HEK293 (cell line): ENCODE results near the gene XPA.
"Not testable (repeated sequence)": the region's sequence is repeated elsewhere in the genome, so short reads cannot be mapped to it uniquely, and the experiment has no call there.

Experiments
- CTCF ChIA-PET: fragments of 350-600 bp; formaldehyde crosslinking; extraction: SDS; loops from one replicate; lab custom pipeline; 2021; ENCODE audit warnings: antibody characterized with exemption; lab: Yijun Ruan, JAX
- POLR2A ChIA-PET: fragments of 300-600 bp; formaldehyde crosslinking; extraction: SDS; loops from one replicate; lab custom pipeline; 2020; ENCODE audit warnings: antibody characterized with exemption, inconsistent platforms; lab: Yijun Ruan, JAX
- H3K27ac ChIP-seq: fragments of 200-500 bp; sonication (Bioruptor generic); 2 replicates; pipeline ENCODE4 v1.5.1; 2014; ENCODE audit warnings: low read depth, low read length, control low read depth, inconsistent platforms; ENCODE audit errors: extremely low read depth
- H3K36me3 ChIP-seq, 2 experiments: fragments of 200-500 bp in 1 of 2; sonication (Bioruptor generic) in 1 of 2; 1 replicate in 1 of 2; 2 replicates in 1 of 2; pipeline ENCODE4 v1.5.1; 2014 to 2017; ENCODE audit warnings: inconsistent platforms in 2 of 2, low read length in 2 of 2; ENCODE audit not compliant: control insufficient read depth in 2 of 2, insufficient read depth in 1 of 2
- H3K4me1 ChIP-seq: fragments of 200-500 bp; sonication (Bioruptor generic); 2 replicates; pipeline ENCODE4 v1.5.1; 2014; ENCODE audit warnings: mild to moderate bottlenecking, low read length, inconsistent platforms; ENCODE audit not compliant: control insufficient read depth, insufficient read depth
- H3K4me3 ChIP-seq: 2 replicates; pipeline ENCODE4 v1.5.1; 2011; ENCODE audit warnings: low read depth, mild to moderate bottlenecking, control low read depth, low read length, moderate library complexity
- H3K9me3 ChIP-seq: fragments of 200-500 bp; sonication (Bioruptor generic); 2 replicates; pipeline ENCODE4 v1.5.1; 2014; ENCODE audit warnings: low read depth, low read length, inconsistent platforms; ENCODE audit not compliant: control insufficient read depth, insufficient read depth
- HOXC10 ChIP-seq: sonication (generic); formaldehyde crosslinking; IDR thresholded peaks from 2 replicates; pipeline ENCODE4 v1.8.1; 2023; ENCODE audit warnings: mild to moderate bottlenecking, missing genetic modification reagents
- SETDB1 ChIP-seq: IDR thresholded peaks from one replicate; pipeline ENCODE4 v1.6.1; 2017; ENCODE audit warnings: mild to moderate bottlenecking, low read length, moderate library complexity, mixed read lengths; ENCODE audit not compliant: insufficient read length
- SP3 ChIP-seq: fragments of 450-650 bp; formaldehyde crosslinking; IDR thresholded peaks from 2 replicates; pipeline ENCODE4 v1.5.1; 2016; ENCODE audit warnings: missing biosample characterization, missing genetic modification characterization
- TCF7L2 ChIP-seq: IDR thresholded peaks from 2 replicates; pipeline ENCODE4 v1.6.1; 2011; ENCODE audit warnings: low read depth, mild to moderate bottlenecking, inconsistent platforms, low read length, moderate library complexity, borderline replicate concordance
- ZBTB17 ChIP-seq: fragments of 450-650 bp; formaldehyde crosslinking; IDR thresholded peaks from 2 replicates; pipeline ENCODE4 v1.5.1; 2016; ENCODE audit warnings: missing biosample characterization, missing genetic modification characterization
- ZFHX2 ChIP-seq: fragments of 450-650 bp; formaldehyde crosslinking; conservative IDR thresholded peaks from 2 replicates; pipeline ENCODE4 v1.5.1; 2016; ENCODE audit warnings: missing biosample characterization, missing genetic modification characterization
- ZNF19 ChIP-seq: fragments of 450-650 bp; formaldehyde crosslinking; IDR thresholded peaks from 2 replicates; pipeline ENCODE4; 2016; ENCODE audit warnings: missing biosample characterization, missing genetic modification characterization, low read depth
- ZNF23 ChIP-seq: fragments of 450-650 bp; formaldehyde crosslinking; IDR thresholded peaks from 2 replicates; pipeline ENCODE4 v1.5.1; 2016; ENCODE audit warnings: missing biosample characterization, missing genetic modification characterization, borderline replicate concordance
- ZNF292 ChIP-seq: fragments of 450-650 bp; formaldehyde crosslinking; IDR thresholded peaks from 2 replicates; pipeline ENCODE4 v1.5.1; 2016; ENCODE audit warnings: low read depth, missing biosample characterization, missing genetic modification characterization, borderline replicate concordance
- ZNF514 ChIP-seq: fragments of 450-650 bp; formaldehyde crosslinking; IDR thresholded peaks from 2 replicates; pipeline ENCODE4 v1.5.1; 2016; ENCODE audit warnings: missing biosample characterization, missing genetic modification characterization
- ZNF549 ChIP-seq: fragments of 450-650 bp; IDR thresholded peaks from 2 replicates; pipeline ENCODE4 v1.5.1; 2018; ENCODE audit warnings: missing biosample characterization, missing genetic modification characterization, mild to moderate bottlenecking, inconsistent platforms, moderate library complexity
- ZNF561 ChIP-seq: fragments of 450-650 bp; IDR thresholded peaks from 2 replicates; pipeline ENCODE4 v1.5.1; 2018; ENCODE audit warnings: missing biosample characterization, missing genetic modification characterization, borderline replicate concordance
- ZNF585B ChIP-seq: fragments of 450-650 bp; formaldehyde crosslinking; IDR thresholded peaks from 2 replicates; pipeline ENCODE4 v1.5.1; 2016; ENCODE audit warnings: missing biosample characterization, missing genetic modification characterization
- TF ChIP-seq, protein P1 (sequence below): fragments of 450-650 bp; formaldehyde crosslinking; IDR thresholded peaks from 2 replicates; pipeline ENCODE4 v1.5.1; 2016; ENCODE audit warnings: missing biosample characterization, missing genetic modification characterization
- TF ChIP-seq, protein P2 (sequence below): fragments of 450-650 bp; formaldehyde crosslinking; IDR thresholded peaks from 2 replicates; pipeline ENCODE4 v1.5.1; 2016; ENCODE audit warnings: missing biosample characterization, missing genetic modification characterization
- TF ChIP-seq, protein P3 (sequence below): fragments of 450-650 bp; formaldehyde crosslinking; conservative IDR thresholded peaks from 2 replicates; pipeline ENCODE4 v1.5.1; 2016; ENCODE audit warnings: low read depth, missing biosample characterization, missing genetic modification characterization

Gene XPA

DNA sequence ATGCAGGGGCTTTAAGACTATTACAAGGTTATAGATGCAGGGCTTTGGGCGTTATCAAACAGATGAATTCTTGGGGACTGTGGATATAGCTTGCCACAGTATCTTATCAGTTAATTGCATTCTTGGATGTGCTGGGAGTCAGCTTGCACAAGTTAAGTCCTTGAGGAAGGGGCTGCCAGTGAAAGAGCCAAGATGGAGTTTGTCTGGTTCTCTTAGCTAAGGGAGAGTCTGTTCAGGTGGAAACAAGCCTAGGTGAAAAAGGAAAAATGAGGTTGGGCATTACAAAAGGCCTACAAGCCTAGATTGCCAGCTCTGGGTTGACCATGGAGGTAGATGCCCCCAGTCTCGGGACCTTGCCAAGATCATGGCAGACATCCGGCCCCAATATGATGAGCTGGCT lies 2.7 kb upstream of the XPA start:
- not testable (repeated sequence) for H3K4me3 ChIP-seq, H3K36me3 ChIP-seq, H3K9me3 ChIP-seq, H3K4me1 ChIP-seq, H3K27ac ChIP-seq
- ChIA-PET CTCF (interaction anchor here (0.6 to 1.8 kb wide), 2 partner anchors 24 to 189 kb away, joined by 3 to 7 read pairs; no protein-coding TSS in a partner anchor), POLR2A (interaction anchor here (0.5 kb wide), 1 partner anchor 647 kb away, joined by 4 read pairs; no protein-coding TSS in a partner anchor)

DNA sequence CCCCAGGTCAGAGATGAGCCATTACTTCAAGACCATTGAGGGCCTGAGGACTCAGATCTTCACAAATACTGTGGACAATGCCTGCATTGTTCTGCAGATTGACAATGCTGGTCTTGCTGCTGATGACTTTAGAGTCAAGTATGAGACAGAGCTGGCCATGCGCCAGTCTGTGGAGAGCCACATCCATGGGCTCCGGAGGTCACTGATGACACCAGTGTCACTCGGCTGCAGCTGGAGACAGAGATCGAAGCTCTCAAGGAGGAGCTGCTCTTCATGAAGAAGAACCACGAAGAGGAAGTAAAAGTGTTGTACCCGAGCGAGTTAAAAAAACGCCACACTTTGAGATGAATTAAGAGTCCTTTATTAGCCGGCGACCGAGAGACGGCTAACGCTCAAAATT lies 2.1 kb upstream of the XPA start:
- H3K4me1 ChIP-seq, H3K4me3 ChIP-seq, H3K36me3 ChIP-seq, POLR2A ChIA-PET, H3K27ac ChIP-seq, H3K9me3 ChIP-seq: not testable (repeated sequence)
- CTCF ChIA-PET: interaction anchor here (0.6 to 1.8 kb wide), 2 partner anchors 25 to 190 kb away, joined by 3 to 7 read pairs; no protein-coding TSS in a partner anchor

DNA sequence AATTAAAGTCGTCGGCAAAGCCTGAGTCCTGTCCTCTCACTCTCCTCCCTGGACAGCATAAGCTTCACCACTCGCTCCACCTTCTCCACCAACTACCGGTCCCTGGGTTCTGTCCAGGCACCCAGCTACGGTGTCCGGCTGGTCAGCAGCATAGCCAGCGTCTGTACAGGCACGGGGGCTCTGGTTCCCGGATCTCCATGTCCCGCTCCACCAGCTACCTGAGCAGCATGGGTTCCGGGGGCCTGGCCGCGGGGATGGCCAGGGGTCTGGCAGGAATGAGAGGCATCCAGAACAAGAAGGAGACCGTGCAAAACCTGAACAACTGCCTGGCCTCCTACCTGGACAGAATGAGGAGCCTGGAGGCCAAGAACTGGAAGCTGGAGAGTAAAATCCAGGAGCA lies 1.7 kb upstream of the XPA start:
- Histone ChIP-seq H3K36me3 (no peaks in the 10 kb centered on the region), H3K9me3 (no peaks in the 10 kb centered on the region), H3K4me1 (no peaks in the 10 kb centered on the region), H3K27ac (no peak overlapping the region), H3K4me3 (no peak overlapping the region)
- ChIA-PET CTCF (interaction anchor here (1.8 kb wide), 1 partner anchor 190 kb away, joined by 7 read pairs; no protein-coding TSS in a partner anchor), POLR2A (no interaction called here)
- TF ChIP-seq, protein P1, sequence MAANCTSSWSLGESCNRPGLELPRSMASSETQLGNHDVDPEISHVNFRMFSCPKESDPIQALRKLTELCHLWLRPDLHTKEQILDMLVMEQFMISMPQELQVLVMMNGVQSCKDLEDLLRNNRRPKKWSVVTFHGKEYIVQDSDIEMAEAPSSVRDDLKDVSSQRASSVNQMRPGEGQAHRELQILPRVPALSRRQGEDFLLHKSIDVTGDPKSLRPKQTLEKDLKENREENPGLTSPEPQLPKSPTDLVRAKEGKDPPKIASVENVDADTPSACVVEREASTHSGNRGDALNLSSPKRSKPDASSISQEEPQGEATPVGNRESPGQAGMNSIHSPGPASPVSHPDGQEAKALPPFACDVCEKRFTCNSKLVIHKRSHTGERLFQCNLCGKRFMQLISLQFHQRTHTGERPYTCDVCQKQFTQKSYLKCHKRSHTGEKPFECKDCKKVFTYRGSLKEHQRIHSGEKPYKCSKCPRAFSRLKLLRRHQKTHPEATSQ (tag by site-specific recombination): no peak
- TF ChIP-seq, protein P2, sequence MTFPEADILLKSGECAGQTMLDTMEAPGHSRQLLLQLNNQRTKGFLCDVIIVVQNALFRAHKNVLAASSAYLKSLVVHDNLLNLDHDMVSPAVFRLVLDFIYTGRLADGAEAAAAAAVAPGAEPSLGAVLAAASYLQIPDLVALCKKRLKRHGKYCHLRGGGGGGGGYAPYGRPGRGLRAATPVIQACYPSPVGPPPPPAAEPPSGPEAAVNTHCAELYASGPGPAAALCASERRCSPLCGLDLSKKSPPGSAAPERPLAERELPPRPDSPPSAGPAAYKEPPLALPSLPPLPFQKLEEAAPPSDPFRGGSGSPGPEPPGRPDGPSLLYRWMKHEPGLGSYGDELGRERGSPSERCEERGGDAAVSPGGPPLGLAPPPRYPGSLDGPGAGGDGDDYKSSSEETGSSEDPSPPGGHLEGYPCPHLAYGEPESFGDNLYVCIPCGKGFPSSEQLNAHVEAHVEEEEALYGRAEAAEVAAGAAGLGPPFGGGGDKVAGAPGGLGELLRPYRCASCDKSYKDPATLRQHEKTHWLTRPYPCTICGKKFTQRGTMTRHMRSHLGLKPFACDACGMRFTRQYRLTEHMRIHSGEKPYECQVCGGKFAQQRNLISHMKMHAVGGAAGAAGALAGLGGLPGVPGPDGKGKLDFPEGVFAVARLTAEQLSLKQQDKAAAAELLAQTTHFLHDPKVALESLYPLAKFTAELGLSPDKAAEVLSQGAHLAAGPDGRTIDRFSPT (tag by site-specific recombination): no peak
- no peak for TF ChIP-seq ZNF514
- TF ChIP-seq ZNF292 (tag by site-specific recombination): no peak
- TF ChIP-seq SETDB1: no peak
- no peak for TF ChIP-seq TCF7L2
- no peak for TF ChIP-seq ZNF585B
- TF ChIP-seq ZNF549 (tag by site-specific recombination): no peak
- no peak for TF ChIP-seq ZFHX2
- TF ChIP-seq, protein P3, sequence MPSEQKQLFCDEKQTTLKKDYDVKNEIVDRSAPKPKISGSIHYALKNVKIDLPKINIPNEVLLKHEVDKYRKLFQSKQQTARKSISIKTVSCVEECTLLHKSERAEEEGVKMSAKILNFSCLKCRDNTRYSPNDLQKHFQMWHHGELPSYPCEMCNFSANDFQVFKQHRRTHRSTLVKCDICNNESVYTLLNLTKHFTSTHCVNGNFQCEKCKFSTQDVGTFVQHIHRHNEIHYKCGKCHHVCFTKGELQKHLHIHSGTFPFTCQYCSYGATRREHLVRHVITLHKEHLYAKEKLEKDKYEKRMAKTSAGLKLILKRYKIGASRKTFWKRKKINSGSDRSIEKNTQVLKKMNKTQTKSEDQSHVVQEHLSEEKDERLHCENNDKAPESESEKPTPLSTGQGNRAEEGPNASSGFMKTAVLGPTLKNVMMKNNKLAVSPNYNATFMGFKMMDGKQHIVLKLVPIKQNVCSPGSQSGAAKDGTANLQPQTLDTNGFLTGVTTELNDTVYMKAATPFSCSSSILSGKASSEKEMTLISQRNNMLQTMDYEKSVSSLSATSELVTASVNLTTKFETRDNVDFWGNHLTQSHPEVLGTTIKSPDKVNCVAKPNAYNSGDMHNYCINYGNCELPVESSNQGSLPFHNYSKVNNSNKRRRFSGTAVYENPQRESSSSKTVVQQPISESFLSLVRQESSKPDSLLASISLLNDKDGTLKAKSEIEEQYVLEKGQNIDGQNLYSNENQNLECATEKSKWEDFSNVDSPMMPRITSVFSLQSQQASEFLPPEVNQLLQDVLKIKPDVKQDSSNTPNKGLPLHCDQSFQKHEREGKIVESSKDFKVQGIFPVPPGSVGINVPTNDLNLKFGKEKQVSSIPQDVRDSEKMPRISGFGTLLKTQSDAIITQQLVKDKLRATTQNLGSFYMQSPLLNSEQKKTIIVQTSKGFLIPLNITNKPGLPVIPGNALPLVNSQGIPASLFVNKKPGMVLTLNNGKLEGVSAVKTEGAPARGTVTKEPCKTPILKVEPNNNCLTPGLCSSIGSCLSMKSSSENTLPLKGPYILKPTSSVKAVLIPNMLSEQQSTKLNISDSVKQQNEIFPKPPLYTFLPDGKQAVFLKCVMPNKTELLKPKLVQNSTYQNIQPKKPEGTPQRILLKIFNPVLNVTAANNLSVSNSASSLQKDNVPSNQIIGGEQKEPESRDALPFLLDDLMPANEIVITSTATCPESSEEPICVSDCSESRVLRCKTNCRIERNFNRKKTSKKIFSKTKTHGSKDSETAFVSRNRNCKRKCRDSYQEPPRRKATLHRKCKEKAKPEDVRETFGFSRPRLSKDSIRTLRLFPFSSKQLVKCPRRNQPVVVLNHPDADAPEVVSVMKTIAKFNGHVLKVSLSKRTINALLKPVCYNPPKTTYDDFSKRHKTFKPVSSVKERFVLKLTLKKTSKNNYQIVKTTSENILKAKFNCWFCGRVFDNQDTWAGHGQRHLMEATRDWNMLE: no peak
- no peak for TF ChIP-seq SP3 (tag by site-specific recombination)
- no peak for TF ChIP-seq ZNF23 (tag by site-specific recombination)
- TF ChIP-seq ZNF561 (tag by site-specific recombination): no peak
- no peak for TF ChIP-seq ZBTB17 (tag by site-specific recombination)
- TF ChIP-seq HOXC10 (CRISPR knock-in tag): no peak
- TF ChIP-seq ZNF19 (tag by site-specific recombination): no peak
- TF ChIP-seq, all 188 proteins: peak for 0
